Eye (tissue), 1 donor: ENCODE results near the gene FBXO47.
"Not testable (repeated sequence)": the region's sequence is repeated elsewhere in the genome, so short reads cannot be mapped to it uniquely, and the experiment has no call there.

Experiments used
- DNase-seq: peaks from one replicate; pipeline ENCODE4 v3.0.0-alpha.2; 2015

The FBXO47 gene

DNA sequence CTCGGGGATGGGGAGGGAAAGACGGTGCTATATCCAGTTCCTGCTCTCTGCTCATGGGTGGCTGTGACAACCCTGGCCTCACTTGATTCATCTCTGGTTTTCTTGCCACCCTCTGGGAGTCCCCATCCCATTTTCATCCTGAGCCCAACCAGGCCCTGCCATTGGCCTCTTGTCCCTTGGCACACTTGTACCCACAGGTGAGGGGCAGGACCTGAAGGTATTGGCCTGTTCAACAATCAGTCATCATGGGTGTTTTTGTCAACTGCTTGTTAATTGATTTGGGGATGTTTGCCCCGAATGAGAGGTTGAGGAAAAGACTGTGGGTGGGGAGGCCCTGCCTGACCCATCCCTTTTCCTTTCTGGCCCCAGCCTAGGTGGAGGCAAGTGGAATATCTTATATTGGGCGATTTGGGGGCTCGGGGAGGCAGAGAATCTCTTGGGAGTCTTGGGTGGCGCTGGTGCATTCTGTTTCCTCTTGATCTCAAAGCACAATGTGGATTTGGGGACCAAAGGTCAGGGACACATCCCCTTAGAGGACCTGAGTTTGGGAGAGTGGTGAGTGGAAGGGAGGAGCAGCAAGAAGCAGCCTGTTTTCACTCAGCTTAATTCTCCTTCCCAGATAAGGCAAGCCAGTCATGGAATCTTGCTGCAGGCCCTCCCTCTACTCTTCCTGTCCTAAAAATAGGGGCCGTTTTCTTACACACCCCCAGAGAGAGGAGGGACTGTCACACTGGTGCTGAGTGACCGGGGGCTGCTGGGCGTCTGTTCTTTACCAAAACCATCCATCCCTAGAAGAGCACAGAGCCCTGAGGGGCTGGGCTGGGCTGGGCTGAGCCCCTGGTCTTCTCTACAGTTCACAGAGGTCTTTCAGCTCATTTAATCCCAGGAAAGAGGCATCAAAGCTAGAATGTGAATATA lies 46.6 kb downstream of the FBXO47 start:
- no peak for DNase-seq

DNA sequence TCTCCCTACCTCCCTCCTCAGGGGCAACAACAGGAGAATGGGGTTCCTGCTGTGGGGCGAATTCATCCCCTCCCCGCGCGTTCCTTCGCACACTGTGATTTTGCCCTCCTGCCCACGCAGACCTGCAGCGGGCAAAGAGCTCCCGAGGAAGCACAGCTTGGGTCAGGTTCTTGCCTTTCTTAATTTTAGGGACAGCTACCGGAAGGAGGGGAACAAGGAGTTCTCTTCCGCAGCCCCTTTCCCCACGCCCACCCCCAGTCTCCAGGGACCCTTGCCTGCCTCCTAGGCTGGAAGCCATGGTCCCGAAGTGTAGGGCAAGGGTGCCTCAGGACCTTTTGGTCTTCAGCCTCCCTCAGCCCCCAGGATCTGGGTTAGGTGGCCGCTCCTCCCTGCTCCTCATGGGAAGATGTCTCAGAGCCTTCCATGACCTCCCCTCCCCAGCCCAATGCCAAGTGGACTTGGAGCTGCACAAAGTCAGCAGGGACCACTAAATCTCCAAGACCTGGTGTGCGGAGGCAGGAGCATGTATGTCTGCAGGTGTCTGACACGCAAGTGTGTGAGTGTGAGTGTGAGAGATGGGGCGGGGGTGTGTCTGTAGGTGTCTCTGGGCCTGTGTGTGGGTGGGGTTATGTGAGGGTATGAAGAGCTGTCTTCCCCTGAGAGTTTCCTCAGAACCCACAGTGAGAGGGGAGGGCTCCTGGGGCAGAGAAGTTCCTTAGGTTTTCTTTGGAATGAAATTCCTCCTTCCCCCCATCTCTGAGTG lies 47.7 kb downstream of the FBXO47 start:
- no peak for DNase-seq

GRCh38 chr17:38918916-38919315 lies 48.3 kb downstream of the FBXO47 start:
- no peak for DNase-seq

- peak; percentile 31 for DNase-seq
These were observed 48.9 kb downstream of the FBXO47 start for GRCh38 chr17:38918129-38918913.

- DNase-seq, result no peak
These were observed 49.9 kb downstream of the FBXO47 start for GRCh38 chr17:38917259-38917658.

- no peak for DNase-seq
These were observed 50.4 kb downstream of the FBXO47 start for GRCh38 chr17:38916771-38917170.

GRCh38 chr17:38915639-38915995 lies 51.6 kb downstream of the FBXO47 start:
- no peak for DNase-seq

DNA sequence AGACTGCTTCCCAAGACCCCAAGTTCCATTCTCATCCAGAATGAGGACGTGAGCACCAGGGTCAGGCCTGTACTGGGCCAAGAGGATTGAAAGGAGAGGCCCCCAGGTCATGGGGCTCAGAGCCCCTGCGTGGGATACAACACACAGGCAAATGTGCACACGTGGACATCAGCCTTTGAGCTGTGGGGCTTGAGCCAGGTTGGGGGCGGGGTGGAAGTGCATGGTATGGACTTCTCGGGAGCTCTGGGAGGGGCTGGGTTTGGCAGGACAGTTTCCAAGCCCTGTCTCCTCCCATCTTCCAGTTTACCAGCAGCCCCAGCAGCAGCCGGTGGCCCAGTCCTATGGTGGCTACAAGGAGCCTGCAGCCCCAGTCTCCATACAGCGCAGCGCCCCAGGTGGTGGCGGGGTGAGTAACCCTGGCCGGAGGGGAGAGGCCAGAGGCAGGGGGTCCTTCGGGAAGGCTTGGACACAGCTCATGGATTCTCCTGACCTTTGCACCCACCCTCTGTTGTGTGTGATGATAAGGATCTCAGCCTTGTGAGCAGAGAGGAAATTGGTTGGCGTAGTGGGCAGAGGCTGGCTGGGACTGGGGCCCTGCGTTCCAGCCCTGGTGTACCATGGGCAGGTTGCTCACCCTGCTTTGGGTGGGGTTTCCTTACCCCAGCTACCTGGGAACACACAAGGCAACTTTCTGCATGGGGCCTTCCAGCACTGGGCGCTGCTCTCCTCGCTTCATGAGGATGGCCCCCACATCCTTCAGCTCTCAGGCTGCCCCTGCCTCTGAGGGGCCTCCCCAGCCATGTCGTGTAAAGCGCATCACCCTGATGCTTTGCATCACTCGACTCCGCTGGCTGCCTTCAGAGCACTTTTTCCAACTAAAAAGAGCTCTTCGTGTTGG lies 52.2 kb downstream of the FBXO47 start:
- DNase-seq, result no peak

DNA sequence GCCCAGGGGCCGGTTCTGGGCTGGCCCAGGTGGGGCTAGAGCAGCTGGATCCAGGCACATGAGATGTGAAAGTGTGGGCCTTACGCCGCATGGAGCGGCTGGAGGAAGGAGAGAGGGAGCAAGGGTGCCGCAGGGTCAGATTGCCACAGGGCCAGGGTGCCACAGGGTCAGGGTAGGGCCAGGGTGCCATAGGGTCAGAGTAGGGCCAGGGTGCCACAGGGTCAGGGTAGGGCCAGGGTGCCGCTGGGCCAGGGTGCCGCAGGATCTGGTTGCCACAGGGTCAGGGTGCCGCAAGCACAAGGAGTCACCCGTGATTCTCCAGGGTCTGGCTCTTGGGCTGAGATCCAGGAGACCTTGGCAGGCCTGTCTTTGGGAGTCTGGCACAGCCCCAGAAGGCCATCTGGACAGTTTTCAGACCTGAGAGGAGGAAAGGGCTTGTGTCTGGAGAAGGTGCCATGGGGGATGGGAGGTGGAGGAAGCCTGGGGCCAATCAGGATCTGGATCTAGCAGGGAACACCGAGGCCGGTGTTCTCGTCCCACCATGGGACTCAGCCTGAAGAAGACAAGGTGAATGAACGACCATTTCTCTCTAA lies 54.9 kb downstream of the FBXO47 start:
- DNase-seq, result no peak

- DNase-seq, result not testable (repeated sequence)
These were observed 55.5 kb downstream of the FBXO47 start for GRCh38 chr17:38911731-38912081.

GRCh38 chr17:38911081-38911730 lies 56.0 kb downstream of the FBXO47 start:
- DNase-seq, result no peak

DNA sequence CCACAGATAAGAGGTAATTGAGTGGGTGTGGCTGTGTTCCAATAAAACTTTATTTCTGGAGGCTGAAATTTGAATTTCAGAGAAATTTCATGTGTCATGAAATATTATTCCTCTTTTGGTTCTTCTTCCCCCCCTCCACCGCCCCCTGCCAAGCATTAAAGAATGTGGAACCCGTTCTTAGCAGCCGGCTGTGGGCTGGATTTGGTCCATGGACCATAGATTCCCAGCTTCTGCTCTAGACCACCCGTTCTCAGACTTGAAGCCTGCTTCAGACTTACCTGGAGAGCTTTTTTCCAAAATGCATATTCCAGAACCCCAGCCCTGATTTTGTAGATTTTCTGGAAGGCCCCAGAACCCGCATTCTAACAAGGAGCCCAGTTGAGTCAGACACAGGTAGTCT lies 56.9 kb downstream of the FBXO47 start:
- DNase-seq, result no peak

GRCh38 chr17:38908676-38909181 lies 58.5 kb downstream of the FBXO47 start:
- no peak for DNase-seq

DNA sequence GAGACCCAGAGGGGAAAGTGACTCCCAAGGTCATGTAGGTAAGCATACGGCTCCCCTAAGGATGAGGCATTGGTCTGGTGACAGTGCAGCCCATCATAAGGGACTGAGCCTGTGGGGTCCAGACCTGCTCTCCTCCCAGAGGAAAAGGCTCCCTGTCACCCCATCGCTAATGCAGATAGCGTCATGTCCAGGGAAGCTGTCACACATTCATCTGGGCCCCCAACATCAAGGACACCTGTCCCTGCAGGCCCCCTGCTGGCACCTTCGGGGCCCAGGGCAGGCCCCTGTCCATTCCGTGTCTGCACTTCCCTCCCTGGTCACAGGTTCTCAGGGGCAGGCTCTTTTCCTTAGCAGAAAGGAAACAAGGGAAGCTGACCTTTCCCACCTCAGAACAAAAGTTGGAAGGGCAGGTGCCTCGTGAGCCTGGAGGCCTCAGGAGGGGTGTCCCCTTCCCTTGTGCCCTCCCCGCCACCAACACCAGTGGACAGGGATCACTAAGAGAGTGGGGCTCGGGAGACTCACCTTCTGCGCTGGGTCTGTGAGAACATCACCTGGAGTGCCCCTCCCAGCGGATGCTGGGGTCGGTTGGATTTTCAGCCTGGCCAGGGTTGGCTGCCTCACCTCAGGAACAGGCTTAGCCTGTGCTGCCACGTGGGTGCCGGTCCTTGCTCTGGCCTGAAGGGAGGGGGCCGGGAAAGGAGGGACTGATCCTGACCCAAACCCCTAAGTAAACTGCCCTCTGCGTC lies 59.1 kb downstream of the FBXO47 start:
- no peak for DNase-seq

DNA sequence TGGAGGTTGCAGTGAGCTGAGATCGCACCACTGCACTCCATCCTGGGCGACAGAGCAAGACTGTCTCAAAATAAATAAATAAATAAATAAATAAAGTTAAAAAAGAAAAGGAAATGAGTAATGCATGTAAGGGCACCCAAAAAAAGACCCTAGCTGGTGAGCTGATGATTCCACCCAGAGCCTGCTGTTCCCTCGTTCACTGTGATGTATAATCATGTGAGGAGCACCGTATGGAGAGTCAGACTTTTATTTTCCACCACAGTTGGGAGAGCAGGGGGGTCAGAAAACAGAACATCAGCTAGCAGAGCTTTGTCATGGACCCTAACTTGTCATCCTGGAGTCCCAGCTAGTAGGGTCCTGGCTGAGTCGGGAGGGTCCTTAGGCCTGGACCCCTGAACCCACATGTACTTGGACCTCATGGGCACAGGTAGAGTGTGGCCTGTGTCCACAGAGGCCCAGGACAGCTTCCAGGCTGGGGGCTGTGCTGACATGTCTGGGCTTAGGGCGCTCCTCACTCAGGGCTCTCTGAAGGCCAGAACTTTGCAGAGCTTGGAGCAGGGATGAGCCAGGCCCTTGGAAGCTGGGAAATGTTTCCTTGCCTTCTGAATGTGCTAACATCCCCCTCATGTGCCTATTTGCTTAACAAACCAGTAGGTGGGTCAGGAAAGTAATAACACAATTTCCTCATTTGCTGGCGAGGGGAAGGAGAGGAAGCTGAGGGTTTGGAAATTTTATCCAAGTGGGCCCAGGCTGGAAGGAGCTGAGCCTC lies 60.6 kb downstream of the FBXO47 start:
- no peak for DNase-seq

DNA sequence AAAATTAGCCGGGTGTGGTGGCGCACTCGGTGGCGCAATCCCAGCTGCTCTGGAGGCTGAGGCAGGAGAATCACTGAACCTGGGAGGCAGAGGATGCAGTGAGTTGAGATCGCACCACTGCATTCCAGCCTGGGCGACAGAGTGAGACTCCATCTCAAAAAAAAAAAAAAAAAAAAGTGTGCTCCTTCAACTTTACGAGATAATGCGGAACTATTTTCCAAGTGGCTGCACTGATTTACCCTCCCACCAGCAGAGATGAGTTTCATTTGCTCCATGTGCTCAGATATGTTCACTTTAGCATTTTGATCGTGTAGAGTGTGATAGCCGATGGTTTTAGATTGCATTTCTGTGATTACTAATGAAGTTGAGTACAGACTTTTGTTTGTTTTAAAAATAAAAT lies 61.8 kb downstream of the FBXO47 start:
- DNase-seq, result no peak

DNA sequence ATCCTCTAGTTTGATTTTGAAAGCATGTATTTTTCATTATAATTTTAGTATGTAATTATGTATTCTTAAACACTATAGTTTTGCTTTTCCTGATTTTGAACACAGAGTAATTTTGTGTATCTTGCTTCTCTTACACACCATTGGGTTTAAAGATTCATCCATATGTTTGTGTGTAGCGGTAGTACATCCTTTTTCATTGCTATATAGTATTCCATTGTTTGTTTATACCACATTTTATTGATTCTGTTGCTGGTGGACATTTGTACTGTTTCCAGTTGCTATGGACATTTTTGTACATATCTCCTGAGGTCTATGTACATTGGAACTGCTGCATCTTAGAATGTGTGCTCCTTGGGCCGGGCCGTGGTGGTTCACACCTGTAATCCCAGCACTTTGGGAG lies 62.3 kb downstream of the FBXO47 start:
- no peak for DNase-seq

GRCh38 chr17:38903404-38903803 lies 63.8 kb downstream of the FBXO47 start:
- no peak for DNase-seq

- peak; percentile 34 for DNase-seq
These were observed 66.1 kb downstream of the FBXO47 start for GRCh38 chr17:38900978-38901656.
